ENCODE measurements around the gene HCLS1. TPM values are rescaled to one million over a fixed set of nuclear protein-coding genes. Genes with fewer than 3 reads are reported as not detected.

The HCLS1 gene
- 0.12 and 1.0 TPM in 2 replicates for total RNA-seq

- TF ChIP-seq CTCF (conservative IDR thresholded peaks at IDR 0.05; ENCODE audit: low read depth, low read length): no peak
- no peak within 1 kb of the TSS for H3K4me3 ChIP-seq (ENCODE audit: low read depth, low read length)
- no peak for DNase-seq (ENCODE audit: low read depth)
Observed at GRCh38 chr3:121660356-121661171, at the start of gene HCLS1. TSS of gene HCLS1 (minus strand) at chr3:121660903. CDS start at chr3:121658347, 2,556 bp downstream.

- DNase-seq (ENCODE audit: low read depth): no peak
- H3K4me3 ChIP-seq (ENCODE audit: low read depth, low read length): no peak overlapping the region
- no peak for TF ChIP-seq CTCF (conservative IDR thresholded peaks at IDR 0.05; ENCODE audit: low read depth, low read length)
Observed at GRCh38 chr3:121710347-121710746, 49.6 kb upstream of the HCLS1 start.

- no peak overlapping the region for H3K4me3 ChIP-seq (ENCODE audit: low read depth, low read length)
- DNase-seq (ENCODE audit: low read depth): no peak
- TF ChIP-seq CTCF (conservative IDR thresholded peaks at IDR 0.05; ENCODE audit: low read depth, low read length): no peak
Observed at GRCh38 chr3:121707531-121708273, 47.0 kb upstream of the HCLS1 start.

- no peak for DNase-seq (ENCODE audit: low read depth)
- H3K4me3 ChIP-seq (ENCODE audit: low read depth, low read length): no peak overlapping the region
- no peak for TF ChIP-seq CTCF (conservative IDR thresholded peaks at IDR 0.05; ENCODE audit: low read depth, low read length)
Observed at GRCh38 chr3:121705541-121705940, 44.8 kb upstream of the HCLS1 start.

- TF ChIP-seq CTCF (conservative IDR thresholded peaks at IDR 0.05; ENCODE audit: low read depth, low read length): no peak
- no peak overlapping the region for H3K4me3 ChIP-seq (ENCODE audit: low read depth, low read length)
- no peak for DNase-seq (ENCODE audit: low read depth)
Observed at GRCh38 chr3:121703973-121704372, 43.3 kb upstream of the HCLS1 start.

- DNase-seq (ENCODE audit: low read depth): no peak
- no peak overlapping the region for H3K4me3 ChIP-seq (ENCODE audit: low read depth, low read length)
- no peak for TF ChIP-seq CTCF (conservative IDR thresholded peaks at IDR 0.05; ENCODE audit: low read depth, low read length)
Observed at GRCh38 chr3:121698901-121699300, 38.2 kb upstream of the HCLS1 start.
